A549 (cell line): ENCODE measurements around the gene ARHGAP18. TPM values are rescaled to one million over a fixed set of nuclear protein-coding genes. Genes with fewer than 3 reads are reported as not detected.

Experiments
- ATAC-seq, 2 experiments: fragments of 200-7000 bp in 1 of 2; fragments of >200 bp in 1 of 2; cut with Nextera tagmentation in 1 of 2; cut with Tn5 transposase in 1 of 2; 3 replicates each; pipeline versions ENCODE4 v1.8.0 to v1.9.1; 2018 to 2020; ENCODE audit warnings: mild to moderate bottlenecking in 1 of 2, moderate library complexity in 1 of 2
- CTCF ChIA-PET: fragments of 300-600 bp; sonication (Branson Sonifier 250); formaldehyde crosslinking; extraction: SDS; loops from one replicate; lab custom pipeline; 2021; ENCODE audit warnings: antibody characterized with exemption, inconsistent platforms; lab: Yijun Ruan, JAX
- POLR2A ChIA-PET: fragments of 350-600 bp; formaldehyde crosslinking; extraction: SDS; loops from one replicate; lab custom pipeline; 2021; ENCODE audit warnings: antibody characterized with exemption, inconsistent platforms; lab: Yijun Ruan, JAX
- DNase-seq, 2 experiments: peaks; one replicate each; pipeline versions ENCODE4 v3.0.0 to v3.0.0-alpha.2; 2011 to 2016; ENCODE audit warnings: low read depth in 1 of 2, low spot score in 1 of 2
- FAIRE-seq: peaks from 2 replicates; lab custom pipeline; 2011; peaks lifted over from hg19 to GRCh38; lab: Jason Lieb, UNC
- H3K27ac ChIP-seq, 2 experiments: fragments of >200 bp; sonication (Bioruptor Twin); formaldehyde crosslinking; 3 replicates each; pipeline ENCODE4 v1.5.1; 2016 to 2017
- H3K4me1 ChIP-seq: fragments of >200 bp; sonication (Bioruptor Twin); formaldehyde crosslinking; 3 replicates; pipeline ENCODE4 v1.6.1; 2016
- H3K4me2 ChIP-seq: fragments of >200 bp; sonication (Bioruptor Twin); formaldehyde crosslinking; 3 replicates; pipeline ENCODE4 v1.6.1; 2016
- H3K4me3 ChIP-seq: fragments of >200 bp; sonication (Bioruptor Twin); formaldehyde crosslinking; 3 replicates; pipeline ENCODE4 v1.5.1; 2016
- H3K9me3 ChIP-seq: fragments of >200 bp; sonication (Bioruptor Twin); formaldehyde crosslinking; 3 replicates; pipeline ENCODE4 v1.6.1; 2016
- CBX2 ChIP-seq: fragments of 200-600 bp; sonication (generic); IDR thresholded peaks from 2 replicates; pipeline ENCODE4 v1.6.1; 2016; ENCODE audit warnings: low read depth, mild to moderate bottlenecking, borderline replicate concordance
- CBX8 ChIP-seq: fragments of 200-600 bp; sonication (generic); IDR thresholded peaks from 2 replicates; pipeline ENCODE4 v1.6.1; 2016
- CHD2 ChIP-seq: fragments of 150-350 bp; IDR thresholded peaks from 2 replicates; pipeline ENCODE4 v1.6.1; 2014; ENCODE audit warnings: low read length; ENCODE audit not compliant: partially characterized antibody
- EP300 ChIP-seq, 2 experiments: fragments of >200 bp; sonication (Bioruptor Twin); formaldehyde crosslinking; IDR thresholded peaks; 2 replicates in 1 of 2; 3 replicates in 1 of 2; pipeline ENCODE4 v1.6.1; 2016 to 2017
- ESRRA ChIP-seq: fragments of 150-350 bp; IDR thresholded peaks from 2 replicates; pipeline ENCODE4 v1.6.1; 2014; ENCODE audit warnings: mild to moderate bottlenecking, low read length, borderline replicate concordance
- FOSL2 ChIP-seq, 2 experiments: fragments of 450-650 bp in 1 of 2; fragments of >200 bp in 1 of 2; sonication (Bioruptor Twin) in 1 of 2; formaldehyde crosslinking; IDR thresholded peaks; 2 replicates each; pipeline versions ENCODE4 v1.5.0 to v1.6.1; 2016 to 2020; ENCODE audit warnings: mild to moderate bottlenecking in 1 of 2, moderate library complexity in 1 of 2
- GATA3 ChIP-seq: IDR thresholded peaks from 2 replicates; pipeline ENCODE4 v1.6.1; 2012; ENCODE audit warnings: borderline replicate concordance
- HOXB5 ChIP-seq: fragments of 250-450 bp; sonication (Bioruptor Pico); IDR thresholded peaks from 2 replicates; pipeline ENCODE4 v1.5.0; 2020; ENCODE audit warnings: mild to moderate bottlenecking, moderate library complexity
- JUN ChIP-seq, 2 experiments: fragments of >200 bp; sonication (Bioruptor Twin); formaldehyde crosslinking; IDR thresholded peaks; 2 replicates in 1 of 2; 3 replicates in 1 of 2; pipeline ENCODE4 v1.6.1; 2016 to 2017
- JUNB ChIP-seq: fragments of >200 bp; sonication (Bioruptor Twin); formaldehyde crosslinking; IDR thresholded peaks from 2 replicates; pipeline ENCODE4 v1.6.1; 2016
- KDM5A ChIP-seq: fragments of 200-600 bp; sonication (generic); IDR thresholded peaks from 2 replicates; pipeline ENCODE4 v1.6.1; 2016; ENCODE audit warnings: antibody characterized with exemption, mild to moderate bottlenecking
- NFE2L2 ChIP-seq: fragments of 150-350 bp; conservative IDR thresholded peaks from 2 replicates; pipeline ENCODE4 v1.6.1; 2014; ENCODE audit warnings: low read length
- NPAS2 ChIP-seq: fragments of 250-450 bp; sonication (Bioruptor Pico); IDR thresholded peaks from 2 replicates; pipeline ENCODE4 v1.8.0; 2022; ENCODE audit warnings: mild to moderate bottlenecking, moderate library complexity, borderline replicate concordance
- NR3C1 ChIP-seq: fragments of >200 bp; sonication (Bioruptor Twin); formaldehyde crosslinking; IDR thresholded peaks from 3 replicates; pipeline ENCODE4 v1.6.1; 2017
- POLR2A ChIP-seq: IDR thresholded peaks from 2 replicates; pipeline ENCODE4 v1.6.1; 2012; ENCODE audit warnings: mild to moderate bottlenecking, low read length
- RARB ChIP-seq: fragments of 250-450 bp; sonication (Bioruptor Pico); IDR thresholded peaks from 2 replicates; pipeline ENCODE4 v1.8.0; 2021; ENCODE audit warnings: mild to moderate bottlenecking, moderate library complexity
- SMC3 ChIP-seq: fragments of >200 bp; sonication (Bioruptor Twin); formaldehyde crosslinking; IDR thresholded peaks from 3 replicates; pipeline ENCODE4 v1.6.1; 2018; ENCODE audit warnings: inconsistent platforms
- TP53 ChIP-seq: fragments of 250-450 bp; sonication (Bioruptor Pico); IDR thresholded peaks from 2 replicates; pipeline ENCODE4 v1.5.0; 2021; ENCODE audit warnings: mild to moderate bottlenecking, moderate library complexity
- ZC3H11A ChIP-seq: fragments of 450-650 bp; IDR thresholded peaks from 2 replicates; pipeline ENCODE4 v1.6.1; 2014; ENCODE audit warnings: antibody characterized with exemption, mild to moderate bottlenecking
- ZFP36 ChIP-seq: fragments of 450-650 bp; IDR thresholded peaks from 2 replicates; pipeline ENCODE4 v1.6.1; 2014; ENCODE audit warnings: borderline replicate concordance; ENCODE audit not compliant: partially characterized antibody
- ZNF302 ChIP-seq: fragments of 250-450 bp; sonication (Bioruptor Pico); IDR thresholded peaks from 2 replicates; pipeline ENCODE4 v1.9.0; 2021; ENCODE audit warnings: inconsistent platforms, mild to moderate bottlenecking, moderate library complexity
- WGBS: methylation state at CpG from one replicate; pipeline ENCODE4 v1.1.6; 2017; ENCODE audit errors: missing lambda C conversion rate; 5-methylcytosine and 5-hydroxymethylcytosine counted together
- polyA plus RNA-seq, 4 experiments: library from polyadenylated mRNA; depleted of rRNA in 3 of 4; stranded (reverse); fragments of >200 nt; fragmentation: RNase III in 1 of 4; extraction: RNeasy Plus Mini Kit Qiagen cat#74134 plus additional on column Dnase treatment in 1 of 4; gene quantifications; 2 replicates in 3 of 4; 3 replicates in 1 of 4; pipeline ENCODE4 v1.2.3, GENCODE V29; 2011 to 2017
- TF ChIP-seq, protein P1 (sequence below): IDR thresholded peaks from 2 replicates; pipeline ENCODE4 v1.6.1; 2012
- TF ChIP-seq, protein P2 (sequence below): fragments of >200 bp; sonication (Bioruptor Twin); formaldehyde crosslinking; IDR thresholded peaks from 3 replicates; pipeline ENCODE4 v1.6.1; 2016
- TF ChIP-seq, protein P3 (sequence below): IDR thresholded peaks from 2 replicates; pipeline ENCODE4 v1.6.1; 2012
- TF ChIP-seq, protein P4 (sequence below): fragments of 250-450 bp; sonication (Bioruptor Pico); IDR thresholded peaks from 2 replicates; pipeline ENCODE4 v1.5.0; 2020; ENCODE audit warnings: low read depth, mild to moderate bottlenecking, moderate library complexity
- TF ChIP-seq, protein P5 (sequence below): fragments of 450-650 bp; IDR thresholded peaks from 2 replicates; pipeline ENCODE4 v1.6.1; 2014; ENCODE audit warnings: antibody characterized with exemption
- TF ChIP-seq, protein P6 (sequence below): fragments of 200-600 bp; sonication (generic); IDR thresholded peaks from 2 replicates; pipeline ENCODE4 v1.6.1; 2016; ENCODE audit warnings: antibody characterized with exemption, mild to moderate bottlenecking, moderate library complexity
- TF ChIP-seq, protein P7 (sequence below): fragments of 150-350 bp; IDR thresholded peaks from 2 replicates; pipeline ENCODE4 v1.6.1; 2014; ENCODE audit warnings: low read depth, mild to moderate bottlenecking, low read length

The ARHGAP18 gene
- polyA plus RNA-seq, 2 of the 4 experiments (the other 2 are of a cell fraction), result 11.2 to 16.7 TPM

DNA sequence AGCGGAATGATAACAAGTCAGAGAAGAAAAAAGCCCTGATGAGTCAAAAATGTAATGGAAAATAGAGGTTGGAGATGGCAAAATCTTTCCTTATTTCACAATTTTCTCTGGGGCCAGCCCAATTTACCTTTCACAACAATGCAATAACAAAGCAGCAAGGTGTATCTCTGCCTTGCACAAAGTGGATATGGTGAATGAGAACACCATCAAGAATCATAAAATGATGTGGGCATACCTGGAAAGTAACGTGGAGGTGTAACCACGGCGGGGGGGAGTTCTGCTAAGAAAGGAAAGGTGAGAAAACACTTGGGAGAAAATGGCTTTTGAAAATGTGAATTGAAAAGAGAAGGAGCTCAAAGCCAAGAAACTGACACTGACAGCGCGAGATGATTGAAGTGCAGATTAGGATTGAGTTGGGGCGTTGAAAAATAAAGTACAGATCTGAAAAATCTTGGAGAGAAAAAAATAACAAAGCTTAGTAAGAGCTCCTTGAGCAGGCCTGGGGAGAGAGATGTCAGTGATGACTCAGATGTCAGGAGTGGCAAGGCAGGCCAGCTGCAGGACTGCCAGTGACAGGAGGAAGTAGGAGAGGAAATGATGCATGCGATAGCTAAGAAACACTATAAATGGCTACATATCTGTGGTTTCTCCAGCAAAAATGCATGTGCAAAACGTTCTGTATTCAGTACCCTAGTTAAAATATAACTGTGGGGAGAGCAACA, 26.2 kb downstream of the ARHGAP18 start:
- peak; percentile 78 to 86 for DNase-seq
- no peak overlapping the region for H3K4me3 ChIP-seq
- CTCF ChIA-PET, result interaction anchor here (0.6 to 1.9 kb wide), 3 partner anchors 22 to 86 kb away, joined by 3 to 4 read pairs (median 4); no protein-coding TSS in a partner anchor
- TF ChIP-seq KDM5A, result no peak
- TF ChIP-seq HOXB5, result no peak
- peak in 1 of 2 experiments; percentile 33; a peak in 1 of 5 replicates for TF ChIP-seq EP300 (IDR thresholded peaks at IDR 0.05)
- no peak for TF ChIP-seq NFE2L2
- peak in 1 of 2 experiments; percentile 26; a peak in 1 of 5 replicates for TF ChIP-seq JUN (IDR thresholded peaks at IDR 0.05)
- TF ChIP-seq GATA3, result peak; percentile 68; the same call in 1 of the 2 replicates
- TF ChIP-seq ZC3H11A, result no peak
- no peak for TF ChIP-seq ZNF302 (CRISPR knock-in tag)
- TF ChIP-seq, protein P1, sequence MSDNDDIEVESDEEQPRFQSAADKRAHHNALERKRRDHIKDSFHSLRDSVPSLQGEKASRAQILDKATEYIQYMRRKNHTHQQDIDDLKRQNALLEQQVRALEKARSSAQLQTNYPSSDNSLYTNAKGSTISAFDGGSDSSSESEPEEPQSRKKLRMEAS, result peak; percentile 53; the same call in 1 of the 2 replicates
- TF ChIP-seq FOSL2 (IDR thresholded peaks at IDR 0.05), result peak; percentile 61; the same call in 1 of the 2 replicates
- TF ChIP-seq FOSL2 (CRISPR knock-in tag; IDR thresholded peaks at IDR 0.05), result peak; percentile 81
- TF ChIP-seq NPAS2, result no peak
- TF ChIP-seq CHD2, result no peak
- TF ChIP-seq, protein P2, sequence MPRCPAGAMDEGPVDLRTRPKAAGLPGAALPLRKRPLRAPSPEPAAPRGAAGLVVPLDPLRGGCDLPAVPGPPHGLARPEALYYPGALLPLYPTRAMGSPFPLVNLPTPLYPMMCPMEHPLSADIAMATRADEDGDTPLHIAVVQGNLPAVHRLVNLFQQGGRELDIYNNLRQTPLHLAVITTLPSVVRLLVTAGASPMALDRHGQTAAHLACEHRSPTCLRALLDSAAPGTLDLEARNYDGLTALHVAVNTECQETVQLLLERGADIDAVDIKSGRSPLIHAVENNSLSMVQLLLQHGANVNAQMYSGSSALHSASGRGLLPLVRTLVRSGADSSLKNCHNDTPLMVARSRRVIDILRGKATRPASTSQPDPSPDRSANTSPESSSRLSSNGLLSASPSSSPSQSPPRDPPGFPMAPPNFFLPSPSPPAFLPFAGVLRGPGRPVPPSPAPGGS, result no peak
- TF ChIP-seq CBX2, result no peak
- TF ChIP-seq NR3C1, result no peak
- TF ChIP-seq, protein P3, sequence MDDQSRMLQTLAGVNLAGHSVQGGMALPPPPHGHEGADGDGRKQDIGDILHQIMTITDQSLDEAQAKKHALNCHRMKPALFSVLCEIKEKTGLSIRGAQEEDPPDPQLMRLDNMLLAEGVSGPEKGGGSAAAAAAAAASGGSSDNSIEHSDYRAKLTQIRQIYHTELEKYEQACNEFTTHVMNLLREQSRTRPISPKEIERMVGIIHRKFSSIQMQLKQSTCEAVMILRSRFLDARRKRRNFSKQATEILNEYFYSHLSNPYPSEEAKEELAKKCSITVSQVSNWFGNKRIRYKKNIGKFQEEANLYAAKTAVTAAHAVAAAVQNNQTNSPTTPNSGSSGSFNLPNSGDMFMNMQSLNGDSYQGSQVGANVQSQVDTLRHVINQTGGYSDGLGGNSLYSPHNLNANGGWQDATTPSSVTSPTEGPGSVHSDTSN, result peak; percentile 30; the same call in 1 of the 2 replicates
- TF ChIP-seq, protein P4, sequence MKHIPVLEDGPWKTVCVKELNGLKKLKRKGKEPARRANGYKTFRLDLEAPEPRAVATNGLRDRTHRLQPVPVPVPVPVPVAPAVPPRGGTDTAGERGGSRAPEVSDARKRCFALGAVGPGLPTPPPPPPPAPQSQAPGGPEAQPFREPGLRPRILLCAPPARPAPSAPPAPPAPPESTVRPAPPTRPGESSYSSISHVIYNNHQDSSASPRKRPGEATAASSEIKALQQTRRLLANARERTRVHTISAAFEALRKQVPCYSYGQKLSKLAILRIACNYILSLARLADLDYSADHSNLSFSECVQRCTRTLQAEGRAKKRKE, result no peak
- TF ChIP-seq CBX8, result no peak
- TF ChIP-seq SMC3, result peak; percentile 14; the same call in 1 of the 3 replicates
- peak; percentile 65 for TF ChIP-seq JUNB
- TF ChIP-seq RARB (CRISPR knock-in tag), result no peak
- TF ChIP-seq, protein P5, sequence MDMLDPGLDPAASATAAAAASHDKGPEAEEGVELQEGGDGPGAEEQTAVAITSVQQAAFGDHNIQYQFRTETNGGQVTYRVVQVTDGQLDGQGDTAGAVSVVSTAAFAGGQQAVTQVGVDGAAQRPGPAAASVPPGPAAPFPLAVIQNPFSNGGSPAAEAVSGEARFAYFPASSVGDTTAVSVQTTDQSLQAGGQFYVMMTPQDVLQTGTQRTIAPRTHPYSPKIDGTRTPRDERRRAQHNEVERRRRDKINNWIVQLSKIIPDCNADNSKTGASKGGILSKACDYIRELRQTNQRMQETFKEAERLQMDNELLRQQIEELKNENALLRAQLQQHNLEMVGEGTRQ, result no peak
- TF ChIP-seq, all 56 proteins: peak for 8
- H3K9me3 ChIP-seq, result no peaks in the 10 kb centered on the region
- peak overlapping the region; percentile 80 for H3K4me2 ChIP-seq
- H3K27ac ChIP-seq, result peak overlapping the region; percentile 82 to 88
- POLR2A ChIA-PET, result interaction anchor here (1.6 kb wide), 1 partner anchor 26 kb away, joined by 8 read pairs; the partner anchor contains the start of gene ARHGAP18
- peak; percentile 97 to 98 for ATAC-seq
- 15% methylated on average over 9 of the region's 9 CpGs for WGBS
- H3K4me1 ChIP-seq, result peaks cover 52% of the 10 kb centered on the region
- no peak for FAIRE-seq

DNA sequence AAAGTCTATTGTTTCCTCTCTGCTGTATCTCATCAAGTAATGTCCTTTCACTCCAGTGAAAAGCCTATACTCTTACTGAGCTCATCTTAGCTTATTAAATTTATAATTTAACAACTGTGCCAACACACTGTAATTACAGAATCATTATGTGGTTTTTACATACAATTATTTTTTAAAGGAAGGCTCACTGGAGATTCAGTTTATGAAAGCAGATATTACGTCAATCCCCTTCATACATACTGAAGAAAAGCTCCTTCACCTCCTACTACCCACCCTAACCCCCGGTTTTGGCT, 28.1 kb downstream of the ARHGAP18 start:
- peak overlapping the region; percentile 51 to 61; a peak in 3 of 6 replicates for H3K27ac ChIP-seq
- ATAC-seq, result no peak
- no peak overlapping the region for H3K4me3 ChIP-seq
- H3K4me2 ChIP-seq, result no peak overlapping the region
- ChIA-PET POLR2A (no interaction called here), CTCF (interaction anchor here (0.6 to 2.9 kb wide), 3 partner anchors 20 to 84 kb away, joined by 3 to 8 read pairs (median 3); no protein-coding TSS in a partner anchor)
- H3K9me3 ChIP-seq, result no peaks in the 10 kb centered on the region
- 77% methylated on average over 2 of the region's 2 CpGs for WGBS
- H3K4me1 ChIP-seq, result peaks cover 66% of the 10 kb centered on the region
- no peak for FAIRE-seq
- DNase-seq, result no peak
- TF ChIP-seq ESRRA (no peak), ZFP36 (no peak), CBX8 (no peak), POLR2A (no peak), TP53 (CRISPR knock-in tag) (no peak)
- TF ChIP-seq, protein P6, sequence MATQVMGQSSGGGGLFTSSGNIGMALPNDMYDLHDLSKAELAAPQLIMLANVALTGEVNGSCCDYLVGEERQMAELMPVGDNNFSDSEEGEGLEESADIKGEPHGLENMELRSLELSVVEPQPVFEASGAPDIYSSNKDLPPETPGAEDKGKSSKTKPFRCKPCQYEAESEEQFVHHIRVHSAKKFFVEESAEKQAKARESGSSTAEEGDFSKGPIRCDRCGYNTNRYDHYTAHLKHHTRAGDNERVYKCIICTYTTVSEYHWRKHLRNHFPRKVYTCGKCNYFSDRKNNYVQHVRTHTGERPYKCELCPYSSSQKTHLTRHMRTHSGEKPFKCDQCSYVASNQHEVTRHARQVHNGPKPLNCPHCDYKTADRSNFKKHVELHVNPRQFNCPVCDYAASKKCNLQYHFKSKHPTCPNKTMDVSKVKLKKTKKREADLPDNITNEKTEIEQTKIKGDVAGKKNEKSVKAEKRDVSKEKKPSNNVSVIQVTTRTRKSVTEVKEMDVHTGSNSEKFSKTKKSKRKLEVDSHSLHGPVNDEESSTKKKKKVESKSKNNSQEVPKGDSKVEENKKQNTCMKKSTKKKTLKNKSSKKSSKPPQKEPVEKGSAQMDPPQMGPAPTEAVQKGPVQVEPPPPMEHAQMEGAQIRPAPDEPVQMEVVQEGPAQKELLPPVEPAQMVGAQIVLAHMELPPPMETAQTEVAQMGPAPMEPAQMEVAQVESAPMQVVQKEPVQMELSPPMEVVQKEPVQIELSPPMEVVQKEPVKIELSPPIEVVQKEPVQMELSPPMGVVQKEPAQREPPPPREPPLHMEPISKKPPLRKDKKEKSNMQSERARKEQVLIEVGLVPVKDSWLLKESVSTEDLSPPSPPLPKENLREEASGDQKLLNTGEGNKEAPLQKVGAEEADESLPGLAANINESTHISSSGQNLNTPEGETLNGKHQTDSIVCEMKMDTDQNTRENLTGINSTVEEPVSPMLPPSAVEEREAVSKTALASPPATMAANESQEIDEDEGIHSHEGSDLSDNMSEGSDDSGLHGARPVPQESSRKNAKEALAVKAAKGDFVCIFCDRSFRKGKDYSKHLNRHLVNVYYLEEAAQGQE, result no peak
- TF ChIP-seq, protein P2, result no peak
- TF ChIP-seq, protein P7, sequence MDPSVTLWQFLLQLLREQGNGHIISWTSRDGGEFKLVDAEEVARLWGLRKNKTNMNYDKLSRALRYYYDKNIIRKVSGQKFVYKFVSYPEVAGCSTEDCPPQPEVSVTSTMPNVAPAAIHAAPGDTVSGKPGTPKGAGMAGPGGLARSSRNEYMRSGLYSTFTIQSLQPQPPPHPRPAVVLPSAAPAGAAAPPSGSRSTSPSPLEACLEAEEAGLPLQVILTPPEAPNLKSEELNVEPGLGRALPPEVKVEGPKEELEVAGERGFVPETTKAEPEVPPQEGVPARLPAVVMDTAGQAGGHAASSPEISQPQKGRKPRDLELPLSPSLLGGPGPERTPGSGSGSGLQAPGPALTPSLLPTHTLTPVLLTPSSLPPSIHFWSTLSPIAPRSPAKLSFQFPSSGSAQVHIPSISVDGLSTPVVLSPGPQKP, result no peak
